Lower leg skin (tissue), 3 donors: ENCODE measurements around the gene TBC1D19.

Source experiments
- CTCF ChIP-seq, 3 donors: fragments of 450-650 bp; IDR thresholded peaks; one replicate each; pipeline ENCODE4 v1.5.1; 2016; ENCODE audit warnings: antibody characterized with exemption in 3 of 3, mild to moderate bottlenecking in 3 of 3, moderate library complexity in 2 of 3
- POLR2A ChIP-seq, 2 donors: fragments of 450-650 bp; IDR thresholded peaks; one replicate each; pipeline ENCODE4 v1.6.1; 2016 to 2017; ENCODE audit warnings: antibody characterized with exemption in 2 of 2, mild to moderate bottlenecking in 1 of 2, moderate library complexity in 1 of 2

GRCh38 chr4:26570596-26570995 is 13.3 kb upstream of the TBC1D19 start:
- TF ChIP-seq CTCF (IDR thresholded peaks at IDR 0.05) (no peak), POLR2A (IDR thresholded peaks at IDR 0.05) (no peak)
